HL-60/S4 (cell line): ENCODE results near the gene GALE.
"Not testable (repeated sequence)": the region's sequence is repeated elsewhere in the genome, so short reads cannot be mapped to it uniquely, and the experiment has no call there.

Source experiments
- in situ Hi-C: fragments of 300-500 bp; cut with MboI; formaldehyde crosslinking; loops from 2 replicates; pipeline ENCODE4 v1.14.3; 2022; ENCODE audit warnings: low sequenced_read_pairs

The GALE gene

DNA sequence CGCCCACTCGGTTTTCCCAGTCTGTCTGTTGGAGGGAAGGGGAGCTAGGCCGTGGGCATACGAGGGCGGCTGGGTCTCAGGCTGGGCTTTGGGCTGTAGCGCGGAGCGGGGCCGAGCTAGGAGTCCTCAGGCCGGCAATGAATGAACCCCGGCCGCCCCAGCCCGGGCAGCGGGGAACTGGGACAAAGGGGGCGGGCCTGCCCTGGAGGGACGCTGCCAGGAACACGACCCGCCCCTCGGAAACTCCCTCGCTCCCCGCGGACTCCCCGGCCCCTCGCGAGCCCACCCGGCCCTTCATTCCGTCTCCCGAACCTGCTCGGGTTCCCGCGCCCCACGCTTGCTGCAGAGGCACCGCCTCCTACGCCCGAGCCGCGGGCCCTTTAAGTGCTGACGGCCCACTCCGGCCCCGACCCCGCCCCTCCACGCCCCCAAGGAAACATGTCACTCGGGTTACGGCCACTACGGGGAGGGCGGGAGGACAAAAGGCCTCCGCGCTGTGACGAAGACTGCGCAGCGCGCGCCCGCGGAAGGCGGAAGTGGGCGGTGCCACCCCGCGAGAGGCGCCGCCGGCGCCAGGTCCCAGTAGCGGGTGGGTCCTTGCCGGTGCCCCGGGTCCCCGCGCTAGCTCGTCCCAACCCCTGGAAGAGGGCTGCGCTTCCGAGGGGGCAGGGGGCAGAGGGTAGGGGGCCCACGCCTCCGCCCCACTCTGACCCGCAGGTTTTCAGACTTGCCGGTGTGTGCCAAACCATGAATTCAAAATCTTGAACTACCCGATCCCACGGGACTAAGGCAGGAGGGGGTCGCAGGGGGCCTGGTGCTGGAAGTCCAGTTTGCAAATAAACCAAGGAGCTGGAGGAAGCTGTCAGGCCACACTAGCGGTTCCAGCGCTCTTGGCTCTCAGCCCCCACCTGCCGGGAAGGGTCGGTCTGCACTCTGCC is at the start of gene GALE:
GALE (minus strand) TSS at position 355 of the 938 bp plus-strand sequence. CDS start 1,747 bp downstream, outside the sequence.
- in situ Hi-C loops, result no loop called here

GRCh38 chr1:23848673-23849616 is 48.4 kb upstream of the GALE start:
- in situ Hi-C loops, result no loop called here

- in situ Hi-C loops, result not testable (repeated sequence)
Measured at GRCh38 chr1:23847482-23848095, 47.0 kb upstream of the GALE start.

- in situ Hi-C loops, result no loop called here
Measured at GRCh38 chr1:23845163-23845562, 44.6 kb upstream of the GALE start.

DNA sequence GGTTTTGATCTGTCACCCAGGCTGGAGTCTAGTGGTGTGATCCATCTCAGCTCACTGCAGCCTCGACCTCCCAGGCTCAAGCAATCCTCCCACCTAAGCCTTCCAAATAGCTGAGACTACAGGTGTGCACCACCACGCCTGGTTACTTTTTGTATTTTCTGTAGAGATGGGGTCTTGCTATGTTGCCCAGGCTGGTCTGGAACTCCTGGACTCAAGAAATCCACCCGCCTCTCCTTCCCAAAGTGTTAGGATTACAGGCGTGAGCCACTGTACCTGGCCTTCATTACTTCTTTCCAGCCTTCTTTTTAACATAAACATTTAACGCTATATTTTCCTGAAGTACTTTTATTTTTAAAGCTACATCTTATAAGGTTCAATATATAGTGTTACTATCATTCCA is 43.1 kb upstream of the GALE start:
- in situ Hi-C loops, result no loop called here

DNA sequence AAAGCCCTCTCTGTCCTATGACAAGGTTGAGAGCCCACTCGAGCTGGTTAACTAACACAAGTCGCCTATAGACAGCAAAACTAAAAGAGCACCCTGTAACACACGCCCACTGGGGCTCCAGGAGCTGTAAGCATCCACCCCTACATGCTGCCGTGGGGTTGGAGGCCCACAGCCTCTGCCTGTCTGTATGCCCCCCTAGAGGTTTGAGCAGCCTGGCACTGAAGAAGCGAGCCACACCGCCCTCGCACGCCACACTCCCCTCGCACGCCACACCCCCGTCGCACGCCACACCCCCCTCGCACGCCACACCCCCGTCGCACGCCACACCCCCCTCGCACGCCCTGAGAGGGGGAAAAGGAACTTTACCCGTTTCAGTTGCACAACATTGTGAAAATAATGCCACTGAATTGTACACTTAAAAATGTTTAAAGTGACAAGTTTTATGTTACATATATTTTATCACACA is 37.9 kb upstream of the GALE start:
- in situ Hi-C loops, result no loop called here

GRCh38 chr1:23837908-23838307 is 37.4 kb upstream of the GALE start:
- in situ Hi-C loops, result no loop called here

DNA sequence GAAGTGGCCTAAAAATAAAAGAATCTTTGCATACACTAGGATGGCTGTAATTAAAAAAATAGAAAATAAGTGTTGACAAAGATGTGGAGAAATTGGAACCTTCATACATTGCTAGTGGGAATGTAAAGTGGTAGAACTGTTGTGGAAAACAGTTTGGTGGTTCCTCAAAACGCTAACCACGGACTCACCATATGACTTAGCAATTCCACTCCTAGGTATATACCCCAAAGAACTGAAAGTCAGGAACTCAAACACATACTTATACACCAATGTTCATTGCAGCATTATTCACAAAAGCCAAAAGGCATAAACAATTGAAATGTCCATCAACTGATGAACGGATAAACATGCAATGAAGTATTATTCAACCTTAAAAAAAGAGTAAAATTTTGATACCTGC is 35.5 kb upstream of the GALE start:
- in situ Hi-C loops, result no loop called here

DNA sequence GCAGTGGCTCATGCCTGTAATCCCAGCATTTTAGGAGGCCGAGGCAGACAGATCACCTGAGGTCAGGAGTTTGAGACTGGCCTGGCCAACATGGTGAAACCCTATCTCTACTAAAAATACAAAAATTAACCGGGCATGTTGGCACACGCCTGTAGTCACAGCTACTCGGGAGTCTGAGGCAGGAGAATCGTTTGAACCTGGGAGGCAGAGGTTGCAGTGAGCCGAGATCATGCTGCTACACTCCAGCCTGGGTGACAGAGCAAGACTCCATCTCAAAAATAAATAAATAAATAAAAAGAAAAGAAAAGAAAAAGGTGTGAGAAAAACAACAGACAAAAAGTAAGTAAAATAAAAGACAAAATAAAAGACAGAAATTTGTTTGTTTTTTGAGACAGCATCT is 33.6 kb upstream of the GALE start:
- in situ Hi-C loops, result not testable (repeated sequence)

GRCh38 chr1:23827717-23828116 is 27.2 kb upstream of the GALE start:
- in situ Hi-C loops, result no loop called here

DNA sequence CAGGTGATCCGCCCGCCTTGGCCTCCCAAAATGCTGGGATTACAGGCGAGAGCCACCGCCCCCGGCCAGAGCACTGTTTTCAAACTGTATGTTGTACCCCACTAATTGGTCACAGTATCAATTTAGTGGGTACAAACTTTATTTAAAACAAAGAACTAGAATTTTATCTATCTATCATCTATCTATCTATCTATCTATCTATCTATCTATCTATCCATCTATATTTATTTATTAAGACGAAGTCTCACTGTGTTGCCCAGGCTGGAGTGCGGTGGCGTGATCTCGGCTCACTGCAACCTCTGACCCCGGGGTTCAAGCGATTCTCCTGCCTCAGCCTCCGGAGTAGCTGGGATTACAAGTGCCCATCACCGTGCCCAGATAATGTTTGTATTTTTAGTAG is 26.0 kb upstream of the GALE start:
- in situ Hi-C loops, result not testable (repeated sequence)

DNA sequence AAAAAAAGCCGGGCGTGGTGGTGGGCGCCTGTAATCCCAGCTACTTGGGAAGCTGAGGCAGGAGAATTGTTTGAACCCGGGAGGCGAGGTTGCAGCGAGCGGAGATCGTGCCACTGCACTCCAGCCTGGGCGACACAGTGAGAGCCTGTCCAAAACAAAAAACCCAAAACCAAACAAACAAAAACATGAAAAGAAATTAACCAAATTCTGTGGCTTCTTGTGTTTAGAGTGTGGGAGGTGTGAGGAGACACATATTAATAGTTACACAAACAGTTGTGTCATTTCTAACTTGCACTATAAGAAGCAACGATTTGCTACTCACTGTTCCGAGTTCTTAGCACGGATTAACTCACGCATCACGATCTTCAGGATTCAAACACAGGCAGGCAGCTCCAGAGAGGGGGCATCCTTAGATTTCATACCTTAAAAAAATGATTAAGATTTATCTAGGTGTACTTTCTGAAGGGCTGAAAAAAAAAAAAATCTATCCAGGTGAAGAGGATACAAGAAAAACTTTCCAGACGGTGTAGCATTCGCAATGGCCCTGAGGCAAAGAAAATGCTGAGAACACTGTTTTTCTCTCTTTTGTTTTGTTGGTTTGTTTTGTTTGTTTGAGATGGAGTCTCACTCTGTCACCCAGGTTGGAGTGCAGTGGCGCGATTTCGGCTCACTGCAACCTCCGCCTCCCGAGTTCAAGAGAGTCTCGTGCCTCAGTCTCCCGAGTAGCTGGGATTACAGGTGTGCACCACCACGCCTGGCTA is 25.4 kb upstream of the GALE start:
- in situ Hi-C loops, result no loop called here

DNA sequence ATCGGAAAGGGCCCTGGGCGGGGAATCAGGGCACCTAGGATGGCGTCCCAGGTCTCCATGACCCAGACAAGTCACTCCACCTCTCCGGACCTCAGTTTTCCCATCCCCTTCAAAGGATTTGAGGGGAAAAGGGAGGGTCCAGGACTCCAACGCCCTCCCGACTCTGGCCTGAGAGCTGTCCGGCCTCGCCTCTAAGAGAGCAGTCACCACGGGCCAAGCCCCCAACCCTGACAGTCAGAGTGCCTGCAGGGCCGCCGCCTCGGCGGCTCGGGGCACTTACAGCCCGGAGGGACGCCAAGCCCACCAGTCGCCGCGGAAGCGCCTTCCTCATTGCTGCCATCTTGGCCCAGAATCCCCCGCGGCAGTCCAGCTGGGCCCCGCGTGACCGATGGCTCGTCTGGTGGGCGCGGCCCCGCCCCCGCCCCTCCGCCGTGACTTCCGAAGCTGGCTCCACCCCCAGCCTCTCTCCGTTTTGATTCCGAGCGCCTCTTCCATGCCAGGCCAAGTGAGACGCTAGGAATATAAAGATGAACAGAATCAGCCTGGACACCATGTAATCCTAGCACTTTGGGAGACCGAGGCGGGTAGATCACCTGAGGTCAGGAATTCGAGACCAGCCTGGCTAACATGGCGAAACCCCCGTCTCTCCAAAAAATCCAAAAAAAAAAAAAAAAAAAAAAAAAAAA is 24.7 kb upstream of the GALE start, which contains the start of gene HMGCL:
HMGCL (minus strand) TSS at position 354 of the 686 bp plus-strand sequence; CDS start at position 340, 14 bp downstream.
- in situ Hi-C loops, result no loop called here

- in situ Hi-C loops, result no loop called here
Measured at GRCh38 chr1:23824711-23825075, 24.1 kb upstream of the GALE start.

- in situ Hi-C loops, result no loop called here
Measured at GRCh38 chr1:23823767-23824166, 23.2 kb upstream of the GALE start.

DNA sequence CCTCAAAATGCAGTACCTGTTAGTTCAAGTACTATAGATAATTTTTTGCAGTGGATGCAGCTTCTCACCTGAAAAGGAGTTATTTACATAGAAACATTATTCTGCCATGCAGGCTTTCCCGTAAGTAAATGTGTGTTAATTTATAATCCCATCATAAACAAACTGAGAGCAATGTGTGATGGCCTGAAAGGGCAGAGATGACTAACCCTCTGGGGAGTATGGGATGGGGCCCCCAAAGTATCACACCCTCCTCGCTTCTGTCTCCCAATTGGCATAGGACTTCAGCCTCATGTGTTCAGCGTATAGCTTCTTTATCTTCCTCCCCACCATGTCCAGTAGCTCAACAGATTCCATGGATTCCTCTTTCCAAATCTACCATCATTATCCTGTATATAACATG is 17.1 kb upstream of the GALE start:
- in situ Hi-C loops, result no loop called here

- in situ Hi-C loops, result no loop called here
Measured at GRCh38 chr1:23816906-23817305, 16.4 kb upstream of the GALE start.

- in situ Hi-C loops, result no loop called here
Measured at GRCh38 chr1:23816361-23816760, 15.8 kb upstream of the GALE start.

DNA sequence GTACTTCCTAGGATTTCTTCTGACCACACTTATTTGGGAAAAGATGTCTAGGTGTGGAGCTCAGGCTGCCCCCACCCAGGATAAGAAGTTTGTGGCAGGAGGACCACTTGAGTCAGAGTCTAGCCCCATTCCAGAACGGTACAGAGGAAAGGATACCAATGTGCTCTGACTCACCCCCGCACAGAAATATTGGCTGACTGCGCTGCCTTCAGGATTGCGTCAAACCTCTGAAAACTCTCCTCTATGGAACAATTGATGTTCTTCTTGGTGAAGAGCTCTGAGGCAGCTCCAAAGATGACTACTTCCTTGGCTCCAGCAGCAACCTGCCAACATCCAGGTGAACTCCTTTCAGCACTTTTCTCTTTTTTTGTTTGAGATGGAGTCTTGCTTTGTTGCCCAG is 13.5 kb upstream of the GALE start:
- in situ Hi-C loops, result no loop called here
